Ovary (tissue), 9 donors: ENCODE data around the gene IFT81. TPM values are rescaled to one million over a fixed set of nuclear protein-coding genes. Genes with fewer than 3 reads are reported as not detected.

Experiments
- DNase-seq, 5 donors: peaks; one replicate each; pipeline ENCODE4 v3.0.0-alpha.2; 2019 to 2020
- H3K27ac ChIP-seq, 2 donors: fragments of 200-600 bp; one replicate each; pipeline versions ENCODE4 v1.5.1 to v1.8.0; 2019 to 2022
- H3K27me3 ChIP-seq: fragments of 200-600 bp; one replicate; pipeline ENCODE4 v1.8.0; 2022
- H3K36me3 ChIP-seq: fragments of 200-600 bp; sonication (generic); one replicate; pipeline ENCODE4 v1.5.1; 2019
- H3K4me1 ChIP-seq: one replicate; pipeline ENCODE4 v1.8.1; 2013; ENCODE audit warnings: mild to moderate bottlenecking, moderate library complexity; ENCODE audit not compliant: insufficient read depth
- H3K4me3 ChIP-seq: fragments of 200-600 bp; sonication (generic); one replicate; pipeline ENCODE4 v1.5.1; 2017
- H3K9me3 ChIP-seq, 2 donors: fragments of 200-600 bp in 1 of 2; sonication (generic) in 1 of 2; one replicate each; pipeline versions ENCODE4 v1.5.1 to v1.8.1; 2013 to 2019; ENCODE audit warnings: mild to moderate bottlenecking in 1 of 2, moderate library complexity in 1 of 2
- CTCF ChIP-seq, 3 donors: fragments of 450-650 bp in 2 of 3; fragments of 200-600 bp in 1 of 3; IDR thresholded peaks; one replicate each; pipeline versions ENCODE4 v1.5.1 to v1.8.0; 2016 to 2022; ENCODE audit warnings: antibody characterized with exemption in 3 of 3, mild to moderate bottlenecking in 1 of 3
- EP300 ChIP-seq: sonication (generic); formaldehyde crosslinking; IDR thresholded peaks from one replicate; pipeline ENCODE4 v1.6.1; 2017; ENCODE audit warnings: antibody characterized with exemption
- POLR2A ChIP-seq: fragments of 450-650 bp; IDR thresholded peaks from one replicate; pipeline ENCODE4 v1.6.1; 2017; ENCODE audit warnings: antibody characterized with exemption, mild to moderate bottlenecking, moderate library complexity
- WGBS, 3 donors: extraction: QIAGEN DNeasy Blood & Tissue Kit in 1 of 3; methylation state at CpG; one replicate each; pipeline versions ENCODE4 v1.1.5 to v1.1.7; 2013 to 2017; 5-methylcytosine and 5-hydroxymethylcytosine counted together
- intact Hi-C, 4 donors: fragments of 100-400 bp; cut with DNase I; formaldehyde crosslinking; loops; one replicate each; pipeline versions ENCODE4 v1.11.0 to v1.15.1; 2022 to 2023
- polyA plus RNA-seq, 2 donors: library from polyadenylated mRNA; stranded (reverse); fragments of 200-250 nt in 1 of 2; fragments of 350-450 nt in 1 of 2; fragmentation: Illumina TruSeq in 1 of 2; extraction: RNeasy Lipid Tissue Mini Kit (QIAGEN cat#74804) in 1 of 2; gene quantifications; one replicate each; pipeline ENCODE4 v1.2.3, GENCODE V29; 2013 to 2014
- total RNA-seq, 7 donors: library from RNA; depleted of rRNA in 2 of 7; stranded (reverse); fragments of >200 nt in 2 of 7; fragmentation: NEBNext Ultra II Directional in 3 of 7; extraction: Animal tissue kit (Norgen Biotek cat#: 25700) in 3 of 7; gene quantifications; one replicate each; pipeline versions ENCODE4 v1.1.0 to v1.2.4, GENCODE V29; 2016 to 2023
- donor health status: DM: no; HTN: no; CAD: no; lungs with moderate emphysema.
- donor health status: DM: no; HTN: no; CAD: no.
- donor health status: Bipolar disorder and iron deficiency.
- donor health status: DM: yes; HTN: yes; CAD: no.
- donor health status: DM: no; HTN: no; CAD: no.
- donor health status: DM: yes; HTN: yes; CAD: no.

The IFT81 gene
- total and polyA plus RNA-seq, 9 donors, result 10.4 to 22.3 (median 17.2) TPM

- WGBS, 3 donors, result 73 to 87% (median 85%) methylated on average over 4 of the region's 4 CpGs
- H3K36me3 ChIP-seq, result no peaks in the 10 kb centered on the region
- peaks cover 7% of the 10 kb centered on the region for H3K4me1 ChIP-seq
- intact Hi-C loops, result loop anchor here in 2 of 4 donors (10.0 kb wide), 1 partner anchor 125 kb away; no protein-coding TSS in a partner anchor
- TF ChIP-seq POLR2A (no peak), EP300 (no peak), CTCF (IDR thresholded peaks at IDR 0.05) (no peak)
- no peak for DNase-seq
- no peaks in the 10 kb centered on the region for H3K27me3 ChIP-seq
- H3K9me3 ChIP-seq, result no peaks in the 10 kb centered on the region
- H3K27ac ChIP-seq, result peak overlapping the region in 1 of 2 donors; percentile 20
- H3K4me3 ChIP-seq, result no peak overlapping the region
These were observed 105.3 kb downstream of the IFT81 start for GRCh38 chr12:110229409-110229808.

GRCh38 chr12:110230655-110231054 is 106.5 kb downstream of the IFT81 start:
- TF ChIP-seq POLR2A (no peak), EP300 (no peak), CTCF (IDR thresholded peaks at IDR 0.05) (no peak)
- no peak for DNase-seq
- Histone ChIP-seq H3K27ac (peak overlapping the region in 1 of 2 donors; percentile 54), H3K36me3 (no peaks in the 10 kb centered on the region), H3K27me3 (no peaks in the 10 kb centered on the region), H3K9me3 (no peaks in the 10 kb centered on the region), H3K4me3 (no peak overlapping the region), H3K4me1 (peaks cover 7% of the 10 kb centered on the region)
- intact Hi-C loops, result no loop called here
- WGBS, 3 donors, result 9 to 33% (median 14%) methylated on average over 1 of the region's 1 CpG

- intact Hi-C loops, result no loop called here
- 82 to 88% (median 87%) methylated on average over 6 of the region's 6 CpGs for WGBS, 3 donors
- Histone ChIP-seq H3K27ac (no peak overlapping the region), H3K9me3 (no peaks in the 10 kb centered on the region), H3K4me1 (peaks cover 5% of the 10 kb centered on the region), H3K27me3 (no peaks in the 10 kb centered on the region), H3K4me3 (no peak overlapping the region), H3K36me3 (no peaks in the 10 kb centered on the region)
- no peak for TF ChIP-seq EP300
- no peak for TF ChIP-seq POLR2A
- no peak for TF ChIP-seq CTCF (IDR thresholded peaks at IDR 0.05)
- no peak for DNase-seq
These were observed 109.2 kb downstream of the IFT81 start for GRCh38 chr12:110233212-110233903.

- DNase-seq, result no peak
- Histone ChIP-seq H3K36me3 (no peaks in the 10 kb centered on the region), H3K4me3 (no peak overlapping the region), H3K27ac (no peak overlapping the region), H3K27me3 (no peaks in the 10 kb centered on the region), H3K4me1 (peaks cover 5% of the 10 kb centered on the region), H3K9me3 (no peaks in the 10 kb centered on the region)
- 51 to 68% (median 59%) methylated on average over 2 of the region's 2 CpGs for WGBS, 3 donors
- intact Hi-C loops, result no loop called here
- no peak for TF ChIP-seq EP300
- no peak for TF ChIP-seq POLR2A
- TF ChIP-seq CTCF (IDR thresholded peaks at IDR 0.05), result no peak
These were observed 110.2 kb downstream of the IFT81 start for GRCh38 chr12:110234331-110234751.
